Neural crest cell (in vitro differentiated cells): ENCODE measurements around the gene ATP13A4. TPM values are rescaled to one million over a fixed set of nuclear protein-coding genes. Genes with fewer than 3 reads are reported as not detected.

Source experiments
- DNase-seq: peaks from one replicate; pipeline ENCODE4 v3.0.0; 2021; ENCODE audit warnings: low read depth, mixed read lengths, low spot score
- H3K27ac Mint-ChIP-seq: one replicate; pipeline ENCODE4 v1.8.0; 2021; ENCODE audit warnings: mild to moderate bottlenecking, mixed read lengths; ENCODE audit not compliant: unreplicated experiment
- H3K27me3 Mint-ChIP-seq: 2 replicates; pipeline ENCODE4 v1.8.0; 2021; ENCODE audit warnings: low read depth, mild to moderate bottlenecking, mixed read lengths
- H3K36me3 Mint-ChIP-seq: 2 replicates; pipeline ENCODE4 v1.8.0; 2021; ENCODE audit warnings: low read depth, mild to moderate bottlenecking, mixed read lengths
- H3K4me1 Mint-ChIP-seq: 2 replicates; pipeline ENCODE4 v1.8.0; 2021; ENCODE audit warnings: mixed read lengths
- H3K4me3 Mint-ChIP-seq: one replicate; pipeline ENCODE4 v1.8.0; 2021; ENCODE audit warnings: mild to moderate bottlenecking, mixed read lengths
- H3K9me3 Mint-ChIP-seq: 2 replicates; pipeline ENCODE4 v1.8.0; 2021; ENCODE audit warnings: mixed read lengths
- total RNA-seq: library from RNA; stranded (reverse); gene quantifications from 2 replicates; pipeline ENCODE4 v1.2.1, GENCODE V29; 2021
- TF ChIP-seq, protein P1 (sequence below): fragments of 200-600 bp; sonication (generic); conservative IDR thresholded peaks from 2 replicates; pipeline ENCODE4 v1.5.0; 2021; ENCODE audit warnings: antibody characterized with exemption, mild to moderate bottlenecking

ATP13A4 gene
- total RNA-seq, 1 donor from 2014 or later, result 0.30 TPM

GRCh38 chr3:193502871-193503270, 51.8 kb downstream of the ATP13A4 start:
- no peak overlapping the region for H3K4me3 Mint-ChIP-seq
- no peak overlapping the region for H3K27ac Mint-ChIP-seq
- TF ChIP-seq, protein P1, sequence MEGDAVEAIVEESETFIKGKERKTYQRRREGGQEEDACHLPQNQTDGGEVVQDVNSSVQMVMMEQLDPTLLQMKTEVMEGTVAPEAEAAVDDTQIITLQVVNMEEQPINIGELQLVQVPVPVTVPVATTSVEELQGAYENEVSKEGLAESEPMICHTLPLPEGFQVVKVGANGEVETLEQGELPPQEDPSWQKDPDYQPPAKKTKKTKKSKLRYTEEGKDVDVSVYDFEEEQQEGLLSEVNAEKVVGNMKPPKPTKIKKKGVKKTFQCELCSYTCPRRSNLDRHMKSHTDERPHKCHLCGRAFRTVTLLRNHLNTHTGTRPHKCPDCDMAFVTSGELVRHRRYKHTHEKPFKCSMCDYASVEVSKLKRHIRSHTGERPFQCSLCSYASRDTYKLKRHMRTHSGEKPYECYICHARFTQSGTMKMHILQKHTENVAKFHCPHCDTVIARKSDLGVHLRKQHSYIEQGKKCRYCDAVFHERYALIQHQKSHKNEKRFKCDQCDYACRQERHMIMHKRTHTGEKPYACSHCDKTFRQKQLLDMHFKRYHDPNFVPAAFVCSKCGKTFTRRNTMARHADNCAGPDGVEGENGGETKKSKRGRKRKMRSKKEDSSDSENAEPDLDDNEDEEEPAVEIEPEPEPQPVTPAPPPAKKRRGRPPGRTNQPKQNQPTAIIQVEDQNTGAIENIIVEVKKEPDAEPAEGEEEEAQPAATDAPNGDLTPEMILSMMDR, result no peak
- no peak for DNase-seq
- no peaks in the 10 kb centered on the region for H3K36me3 Mint-ChIP-seq
- peaks cover 14% of the 10 kb centered on the region for H3K27me3 Mint-ChIP-seq
- no peaks in the 10 kb centered on the region for H3K4me1 Mint-ChIP-seq
- H3K9me3 Mint-ChIP-seq, result no peaks in the 10 kb centered on the region

DNA sequence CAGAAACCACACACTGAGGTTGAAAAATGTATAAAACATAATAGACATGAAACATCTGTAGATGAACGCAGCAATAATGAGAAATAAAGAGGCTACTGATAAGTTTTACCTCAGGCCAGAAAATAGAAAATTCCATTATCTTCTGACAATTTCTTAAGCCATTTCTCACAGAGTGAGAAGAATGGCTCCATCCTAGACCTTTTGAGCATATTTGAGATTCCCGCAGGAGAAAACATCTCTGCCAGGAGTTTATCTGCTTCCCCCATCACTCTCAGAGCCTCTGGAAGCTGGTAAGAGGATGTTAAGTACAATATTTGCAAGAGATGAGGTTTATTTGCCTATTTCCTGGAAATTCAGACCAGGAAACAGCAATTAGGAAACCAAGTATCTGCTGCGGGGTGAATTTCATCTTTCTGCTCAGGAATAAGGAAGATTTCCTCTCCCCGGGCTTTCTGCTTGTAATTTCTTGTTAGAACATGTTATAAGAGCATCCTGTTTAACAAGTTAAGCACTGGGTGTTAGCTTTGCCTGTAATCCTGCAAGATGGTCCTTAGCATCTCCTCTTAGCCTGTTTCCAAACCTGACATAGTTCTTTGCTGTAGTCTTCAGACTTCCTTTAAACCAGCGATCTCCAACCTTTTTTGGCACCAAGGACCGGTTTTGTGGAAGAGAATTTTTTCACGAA, 54.8 kb downstream of the ATP13A4 start:
- H3K4me1 Mint-ChIP-seq, result no peaks in the 10 kb centered on the region
- DNase-seq, result no peak
- H3K4me3 Mint-ChIP-seq, result no peak overlapping the region
- H3K27ac Mint-ChIP-seq, result no peak overlapping the region
- peaks cover 4% of the 10 kb centered on the region for H3K9me3 Mint-ChIP-seq
- no peaks in the 10 kb centered on the region for H3K36me3 Mint-ChIP-seq
- peaks cover 11% of the 10 kb centered on the region for H3K27me3 Mint-ChIP-seq
- TF ChIP-seq, protein P1, result no peak

DNA sequence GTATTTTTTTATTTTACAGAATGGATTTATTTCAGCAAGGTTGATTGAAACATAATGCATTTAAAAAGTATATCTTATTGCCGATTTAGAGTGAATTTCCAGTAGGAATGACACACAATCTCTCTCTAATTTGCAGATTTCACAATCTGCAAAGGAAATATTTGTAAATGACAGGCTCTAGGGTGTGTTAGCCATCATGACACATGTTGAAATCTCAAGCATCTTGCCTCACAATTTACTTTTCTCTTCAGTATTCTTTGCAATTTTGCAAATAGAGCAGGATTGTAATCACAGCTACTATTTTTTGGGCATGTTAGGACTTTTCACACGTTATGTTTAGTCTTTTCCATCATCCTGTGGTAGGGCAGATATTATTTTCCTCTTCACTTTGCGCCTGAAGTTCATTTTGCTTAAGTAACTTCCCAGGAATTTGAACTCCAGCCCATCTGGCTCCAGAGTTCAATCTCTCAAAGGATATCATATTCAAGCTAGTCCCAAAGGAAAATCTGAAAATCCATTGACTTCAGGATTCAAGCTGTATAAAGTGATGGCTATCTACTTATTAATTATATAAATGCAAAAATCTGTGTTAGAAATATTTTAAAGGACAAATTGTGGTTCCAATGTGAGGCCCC, 55.4 kb downstream of the ATP13A4 start:
- no peaks in the 10 kb centered on the region for H3K36me3 Mint-ChIP-seq
- no peak for DNase-seq
- no peak overlapping the region for H3K27ac Mint-ChIP-seq
- no peak overlapping the region for H3K4me3 Mint-ChIP-seq
- peaks cover 4% of the 10 kb centered on the region for H3K9me3 Mint-ChIP-seq
- TF ChIP-seq, protein P1, result no peak
- H3K4me1 Mint-ChIP-seq, result no peaks in the 10 kb centered on the region
- peaks cover 11% of the 10 kb centered on the region for H3K27me3 Mint-ChIP-seq

DNA sequence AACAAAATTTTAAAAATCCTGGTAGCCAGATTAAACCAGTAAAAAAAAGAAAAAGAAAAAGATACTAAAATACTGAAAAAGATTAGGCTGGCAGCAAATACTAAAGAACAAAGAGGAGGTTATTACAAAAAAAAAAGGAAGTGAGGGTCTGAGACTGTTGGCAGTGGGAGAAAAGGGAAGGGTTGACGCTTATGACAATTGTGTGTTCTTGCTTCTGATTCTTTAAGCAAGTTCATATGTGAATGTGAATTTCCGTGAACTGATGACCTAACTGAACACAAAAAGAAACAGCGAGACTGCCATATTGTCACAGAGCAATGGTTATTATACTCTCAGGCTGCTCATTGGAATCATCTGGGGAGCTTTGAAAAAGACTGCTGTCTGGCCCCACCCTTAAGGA, 56.5 kb downstream of the ATP13A4 start:
- TF ChIP-seq, protein P1, result no peak
- DNase-seq, result no peak

DNA sequence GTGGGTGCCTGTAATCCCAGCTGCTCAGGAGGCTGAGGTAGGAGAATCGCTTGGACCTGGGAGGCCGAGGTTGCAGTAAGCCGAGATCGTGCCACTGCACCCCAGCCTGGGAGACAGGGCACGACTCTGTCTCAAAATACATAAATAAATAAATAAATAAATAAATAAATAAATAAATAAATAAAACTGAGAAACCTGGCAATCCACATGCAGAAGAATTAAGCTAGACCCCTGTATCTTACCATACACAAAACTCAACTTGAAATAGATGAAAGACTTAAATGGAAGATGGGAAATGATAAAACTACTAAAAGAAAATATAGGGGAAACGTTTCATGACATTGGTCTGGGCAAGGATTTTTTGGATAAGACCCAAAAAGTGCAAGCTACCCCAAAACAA, 58.0 kb downstream of the ATP13A4 start:
- peaks cover 4% of the 10 kb centered on the region for H3K9me3 Mint-ChIP-seq
- DNase-seq, result no peak
- H3K36me3 Mint-ChIP-seq, result no peaks in the 10 kb centered on the region
- H3K27me3 Mint-ChIP-seq, result peaks cover 3% of the 10 kb centered on the region
- TF ChIP-seq, protein P1, result no peak
- no peak overlapping the region for H3K27ac Mint-ChIP-seq
- no peak overlapping the region for H3K4me3 Mint-ChIP-seq
- no peaks in the 10 kb centered on the region for H3K4me1 Mint-ChIP-seq

More for the DNA sequence above, 56.5 kb downstream of the ATP13A4 start:
- Mint-ChIP-seq H3K27me3 (peaks cover 8% of the 10 kb centered on the region), H3K9me3 (peaks cover 4% of the 10 kb centered on the region), H3K27ac (no peak overlapping the region), H3K36me3 (no peaks in the 10 kb centered on the region), H3K4me3 (no peak overlapping the region), H3K4me1 (no peaks in the 10 kb centered on the region)
